Measurements from ENCODE around the gene SOX10. TPM values are rescaled to one million over a fixed set of nuclear protein-coding genes. Genes with fewer than 3 reads are reported as not detected.

Gene SOX10
- total and polyA plus RNA-seq, 2 donors from 2014 or later: 0.22 to 1.5 TPM

- peaks cover 0 to 7% (median 0%) of the 10 kb centered on the region in 3 donors for H3K4me1 ChIP-seq (ENCODE audit: control insufficient read depth in 2 of 3, insufficient read depth in 2 of 3, low read depth in 1 of 3, low read length in 3 of 3)
- H3K9ac ChIP-seq (ENCODE audit: low read length in 3 of 3): no peak overlapping the region
- DNase-seq (no peak), FAIRE-seq (no peak)
- TF ChIP-seq, protein P1, sequence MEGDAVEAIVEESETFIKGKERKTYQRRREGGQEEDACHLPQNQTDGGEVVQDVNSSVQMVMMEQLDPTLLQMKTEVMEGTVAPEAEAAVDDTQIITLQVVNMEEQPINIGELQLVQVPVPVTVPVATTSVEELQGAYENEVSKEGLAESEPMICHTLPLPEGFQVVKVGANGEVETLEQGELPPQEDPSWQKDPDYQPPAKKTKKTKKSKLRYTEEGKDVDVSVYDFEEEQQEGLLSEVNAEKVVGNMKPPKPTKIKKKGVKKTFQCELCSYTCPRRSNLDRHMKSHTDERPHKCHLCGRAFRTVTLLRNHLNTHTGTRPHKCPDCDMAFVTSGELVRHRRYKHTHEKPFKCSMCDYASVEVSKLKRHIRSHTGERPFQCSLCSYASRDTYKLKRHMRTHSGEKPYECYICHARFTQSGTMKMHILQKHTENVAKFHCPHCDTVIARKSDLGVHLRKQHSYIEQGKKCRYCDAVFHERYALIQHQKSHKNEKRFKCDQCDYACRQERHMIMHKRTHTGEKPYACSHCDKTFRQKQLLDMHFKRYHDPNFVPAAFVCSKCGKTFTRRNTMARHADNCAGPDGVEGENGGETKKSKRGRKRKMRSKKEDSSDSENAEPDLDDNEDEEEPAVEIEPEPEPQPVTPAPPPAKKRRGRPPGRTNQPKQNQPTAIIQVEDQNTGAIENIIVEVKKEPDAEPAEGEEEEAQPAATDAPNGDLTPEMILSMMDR (IDR thresholded peaks at IDR 0.05; ENCODE audit: borderline replicate concordance, extremely low read depth, insufficient read depth): no peak
- intact Hi-C loops (cut with DNase I): no loop called here
- no peak overlapping the region for H3K4me3 ChIP-seq (ENCODE audit: low read length in 3 of 3)
- H3K36me3 ChIP-seq (ENCODE audit: control insufficient read depth in 2 of 3, insufficient read depth in 3 of 3, low read length in 3 of 3): no peaks in the 10 kb centered on the region
- H3K9me3 ChIP-seq (ENCODE audit: control insufficient read depth in 2 of 3, insufficient read depth in 1 of 3, low read length in 3 of 3): no peaks in the 10 kb centered on the region
- H3K27ac ChIP-seq (ENCODE audit: low read depth in 2 of 2, low read length in 2 of 2): no peak overlapping the region
- H3K27me3 ChIP-seq (ENCODE audit: control insufficient read depth, insufficient read depth, low read length): peaks cover 3% of the 10 kb centered on the region
These were observed 2.1 kb downstream of the SOX10 start for GRCh38 chr22:37982151-37982785.

DNA sequence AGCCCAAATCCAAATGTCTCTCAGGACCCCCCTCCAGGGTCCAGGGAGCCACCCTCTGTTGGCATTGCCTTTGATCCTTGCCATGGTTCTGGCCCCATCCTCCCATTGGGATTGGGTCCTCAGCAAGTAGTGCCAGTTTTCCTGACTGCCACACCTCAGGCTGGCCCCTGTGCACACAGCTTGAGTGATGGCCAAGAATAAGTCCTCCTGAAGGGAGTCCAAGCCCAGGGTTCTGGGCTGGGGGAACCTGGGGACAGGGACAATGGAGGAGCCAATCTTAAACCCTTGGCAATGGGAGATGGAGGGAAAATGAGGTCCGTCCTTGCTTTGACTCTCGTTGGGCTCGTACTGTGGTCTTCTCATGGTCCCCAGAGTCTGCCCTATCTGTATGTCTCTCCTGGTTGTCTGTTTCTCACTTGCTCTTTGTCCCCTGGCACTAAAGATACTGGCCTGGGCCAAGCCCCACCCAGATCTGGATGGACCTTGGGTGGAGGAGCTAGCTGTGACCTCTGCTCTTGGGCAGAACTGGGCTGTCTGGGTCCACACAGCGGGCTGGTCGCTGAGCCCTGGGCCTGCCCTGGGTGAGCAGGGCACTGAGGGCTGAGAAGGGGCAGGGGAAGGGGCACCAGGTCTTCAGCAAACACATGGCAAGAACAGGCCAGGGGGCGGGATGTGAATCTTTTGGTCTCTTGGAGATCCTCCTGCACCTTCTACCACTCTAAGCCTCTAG is 2.9 kb downstream of the SOX10 start:
- Histone ChIP-seq H3K27ac (ENCODE audit: low read depth in 2 of 2, low read length in 2 of 2) (no peak overlapping the region), H3K9me3 (ENCODE audit: control insufficient read depth in 2 of 3, insufficient read depth in 1 of 3, low read length in 3 of 3) (no peaks in the 10 kb centered on the region), H3K36me3 (ENCODE audit: control insufficient read depth in 2 of 3, insufficient read depth in 3 of 3, low read length in 3 of 3) (no peaks in the 10 kb centered on the region), H3K4me1 (ENCODE audit: control insufficient read depth in 2 of 3, insufficient read depth in 2 of 3, low read depth in 1 of 3, low read length in 3 of 3) (peaks cover 0 to 7% (median 0%) of the 10 kb centered on the region in 3 donors), H3K27me3 (ENCODE audit: control insufficient read depth, insufficient read depth, low read length) (peaks cover 3% of the 10 kb centered on the region), H3K4me3 (ENCODE audit: low read length in 3 of 3) (no peak overlapping the region), H3K9ac (ENCODE audit: low read length in 3 of 3) (no peak overlapping the region)
- DNase-seq (no peak), FAIRE-seq (no peak)
- intact Hi-C loops (cut with DNase I): no loop called here
- TF ChIP-seq, protein P1 (IDR thresholded peaks at IDR 0.05; ENCODE audit: borderline replicate concordance, extremely low read depth, insufficient read depth): no peak

- DNase-seq: no peak
- Histone ChIP-seq H3K27me3 (ENCODE audit: control insufficient read depth, insufficient read depth, low read length) (peaks cover 3% of the 10 kb centered on the region), H3K27ac (ENCODE audit: low read depth in 2 of 2, low read length in 2 of 2) (no peak overlapping the region), H3K4me1 (ENCODE audit: control insufficient read depth in 2 of 3, insufficient read depth in 2 of 3, low read depth in 1 of 3, low read length in 3 of 3) (peaks cover 0 to 7% (median 0%) of the 10 kb centered on the region in 3 donors), H3K4me3 (ENCODE audit: low read length in 3 of 3) (no peak overlapping the region), H3K9ac (ENCODE audit: low read length in 3 of 3) (no peak overlapping the region), H3K36me3 (ENCODE audit: control insufficient read depth in 2 of 3, insufficient read depth in 3 of 3, low read length in 3 of 3) (no peaks in the 10 kb centered on the region), H3K9me3 (ENCODE audit: control insufficient read depth in 2 of 3, insufficient read depth in 1 of 3, low read length in 3 of 3) (no peaks in the 10 kb centered on the region)
- TF ChIP-seq, protein P1 (IDR thresholded peaks at IDR 0.05; ENCODE audit: borderline replicate concordance, extremely low read depth, insufficient read depth): no peak
- intact Hi-C loops (cut with DNase I): no loop called here
- no peak for FAIRE-seq
These were observed 4.6 kb downstream of the SOX10 start for GRCh38 chr22:37979782-37980181.
